Small intestine (tissue), 7 donors: Measurements from ENCODE around the gene SDCCAG8. TPM values are rescaled to one million over a fixed set of nuclear protein-coding genes. Genes with fewer than 3 reads are reported as not detected.

Source experiments
- DNase-seq, 2 donors: peaks; one replicate each; pipeline versions ENCODE4 v3.0.0 to v3.0.0-alpha.2; 2013
- FAIRE-seq: peaks from 2 replicates; lab custom pipeline; 2012; peaks lifted over from hg19 to GRCh38; lab: Jason Lieb, UNC
- H3K27ac ChIP-seq, 3 donors: one replicate each; pipeline ENCODE4 v1.5.1; 2013; ENCODE audit warnings: low read length in 2 of 3, mild to moderate bottlenecking in 2 of 3, control low read depth in 1 of 3, inconsistent platforms in 1 of 3, low read depth in 1 of 3, moderate library complexity in 1 of 3
- H3K27me3 ChIP-seq, 3 donors: one replicate each; pipeline ENCODE4 v1.6.1; 2013; ENCODE audit warnings: low read length in 3 of 3, inconsistent platforms in 1 of 3; ENCODE audit not compliant: control insufficient read depth in 3 of 3, insufficient read depth in 3 of 3
- H3K36me3 ChIP-seq, 3 donors: one replicate each; pipeline ENCODE4 v1.6.1; 2013; ENCODE audit warnings: low read length in 3 of 3, inconsistent platforms in 1 of 3, low read depth in 1 of 3, mild to moderate bottlenecking in 1 of 3, moderate library complexity in 1 of 3; ENCODE audit not compliant: control insufficient read depth in 3 of 3, insufficient read depth in 2 of 3
- H3K4me1 ChIP-seq, 3 donors: one replicate each; pipeline ENCODE4 v1.6.1; 2013; ENCODE audit warnings: low read length in 2 of 3, inconsistent platforms in 1 of 3, low read depth in 1 of 3, mild to moderate bottlenecking in 1 of 3, moderate library complexity in 1 of 3; ENCODE audit not compliant: control insufficient read depth in 3 of 3, insufficient read depth in 2 of 3
- H3K4me3 ChIP-seq, 3 donors: one replicate each; pipeline ENCODE4 v1.5.1; 2013; ENCODE audit warnings: low read length in 3 of 3, control low read depth in 1 of 3, inconsistent platforms in 1 of 3, low read depth in 1 of 3, mild to moderate bottlenecking in 1 of 3, moderate library complexity in 1 of 3
- H3K9me3 ChIP-seq, 2 donors: one replicate each; pipeline ENCODE4 v1.6.1; 2013; ENCODE audit warnings: low read depth in 1 of 2, low read length in 1 of 2; ENCODE audit not compliant: control insufficient read depth in 2 of 2, insufficient read depth in 1 of 2
- WGBS, 3 donors: extraction: QIAGEN DNeasy Blood & Tissue Kit; methylation state at CpG; one replicate each; pipeline ENCODE4 v1.1.7; 2013; 5-methylcytosine and 5-hydroxymethylcytosine counted together
- polyA plus RNA-seq, 4 donors: library from polyadenylated mRNA; stranded (reverse) in 3 of 4; unstranded in 1 of 4; fragments of 200-250 nt in 3 of 4; fragments of 120-200 nt in 1 of 4; gene quantifications; one replicate each; pipeline versions ENCODE4 v1.2.1 to v1.2.3, GENCODE V29; 2013
- donor health status: healthy with polysubstance abuse.
- donor health status: control.
- donor health status: control.
- donor health status: Bipolar disorder and iron deficiency.
- donor health status: healthy.

Gene SDCCAG8
- polyA plus RNA-seq, 4 donors = 19.2 to 32.2 (median 23.6) TPM

GRCh38 chr1:243499711-243500110, 243.9 kb downstream of the SDCCAG8 start:
- H3K36me3 ChIP-seq = peaks cover 0 to 32% (median 0%) of the 10 kb centered on the region in 3 donors
- no peak for FAIRE-seq
- no peaks in the 10 kb centered on the region for H3K9me3 ChIP-seq
- no peaks in the 10 kb centered on the region for H3K27me3 ChIP-seq
- WGBS, 3 donors = 94 to 95% (median 95%) methylated on average over 10 of the region's 10 CpGs
- H3K4me1 ChIP-seq = no peaks in the 10 kb centered on the region
- DNase-seq = no peak
- no peak overlapping the region for H3K27ac ChIP-seq
- H3K4me3 ChIP-seq = no peak overlapping the region

GRCh38 chr1:243500512-243500911, 244.7 kb downstream of the SDCCAG8 start:
- no peak overlapping the region for H3K4me3 ChIP-seq
- no peak overlapping the region for H3K27ac ChIP-seq
- DNase-seq (no peak), FAIRE-seq (no peak)
- WGBS, 3 donors = 89 to 94% (median 92%) methylated on average over 5 of the region's 5 CpGs
- H3K9me3 ChIP-seq = no peaks in the 10 kb centered on the region
- peaks cover 0 to 28% (median 0%) of the 10 kb centered on the region in 3 donors for H3K36me3 ChIP-seq
- H3K27me3 ChIP-seq = no peaks in the 10 kb centered on the region
- H3K4me1 ChIP-seq = no peaks in the 10 kb centered on the region

DNA sequence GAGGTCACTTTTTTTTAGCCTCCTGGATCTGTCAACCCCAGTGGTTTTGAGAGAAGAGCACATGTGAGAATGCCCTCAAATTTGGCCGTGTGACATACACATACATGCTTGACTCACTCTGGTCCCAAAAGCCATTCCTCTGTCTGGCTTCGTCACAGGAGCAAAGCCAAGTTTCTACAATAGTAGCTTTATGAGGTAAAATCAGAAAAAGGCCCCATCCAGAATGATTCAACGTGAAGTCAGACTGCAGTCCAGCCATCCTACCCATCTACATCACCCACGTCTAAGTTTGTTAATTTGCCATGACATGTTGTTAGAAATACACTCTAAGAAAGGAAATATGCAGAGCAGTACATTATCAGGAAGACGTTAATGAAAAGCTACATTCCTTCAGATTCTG, 245.2 kb downstream of the SDCCAG8 start:
- 87 to 93% (median 91%) methylated on average over 5 of the region's 5 CpGs for WGBS, 3 donors
- FAIRE-seq = no peak
- no peak for DNase-seq

GRCh38 chr1:243503155-243503554, 247.3 kb downstream of the SDCCAG8 start:
- H3K9me3 ChIP-seq = no peaks in the 10 kb centered on the region
- no peak overlapping the region for H3K27ac ChIP-seq
- H3K4me1 ChIP-seq = no peaks in the 10 kb centered on the region
- FAIRE-seq (no peak), DNase-seq (no peak)
- no peak overlapping the region for H3K4me3 ChIP-seq
- 92 to 93% (median 93%) methylated on average over 8 of the region's 8 CpGs for WGBS, 3 donors
- no peaks in the 10 kb centered on the region for H3K27me3 ChIP-seq
- peaks cover 0 to 11% (median 0%) of the 10 kb centered on the region in 3 donors for H3K36me3 ChIP-seq

More for the DNA sequence above, 245.2 kb downstream of the SDCCAG8 start:
- H3K9me3 ChIP-seq = no peaks in the 10 kb centered on the region
- no peak overlapping the region for H3K4me3 ChIP-seq
- no peaks in the 10 kb centered on the region for H3K27me3 ChIP-seq
- H3K36me3 ChIP-seq = peaks cover 0 to 28% (median 0%) of the 10 kb centered on the region in 3 donors
- no peaks in the 10 kb centered on the region for H3K4me1 ChIP-seq
- H3K27ac ChIP-seq = no peak overlapping the region

DNA sequence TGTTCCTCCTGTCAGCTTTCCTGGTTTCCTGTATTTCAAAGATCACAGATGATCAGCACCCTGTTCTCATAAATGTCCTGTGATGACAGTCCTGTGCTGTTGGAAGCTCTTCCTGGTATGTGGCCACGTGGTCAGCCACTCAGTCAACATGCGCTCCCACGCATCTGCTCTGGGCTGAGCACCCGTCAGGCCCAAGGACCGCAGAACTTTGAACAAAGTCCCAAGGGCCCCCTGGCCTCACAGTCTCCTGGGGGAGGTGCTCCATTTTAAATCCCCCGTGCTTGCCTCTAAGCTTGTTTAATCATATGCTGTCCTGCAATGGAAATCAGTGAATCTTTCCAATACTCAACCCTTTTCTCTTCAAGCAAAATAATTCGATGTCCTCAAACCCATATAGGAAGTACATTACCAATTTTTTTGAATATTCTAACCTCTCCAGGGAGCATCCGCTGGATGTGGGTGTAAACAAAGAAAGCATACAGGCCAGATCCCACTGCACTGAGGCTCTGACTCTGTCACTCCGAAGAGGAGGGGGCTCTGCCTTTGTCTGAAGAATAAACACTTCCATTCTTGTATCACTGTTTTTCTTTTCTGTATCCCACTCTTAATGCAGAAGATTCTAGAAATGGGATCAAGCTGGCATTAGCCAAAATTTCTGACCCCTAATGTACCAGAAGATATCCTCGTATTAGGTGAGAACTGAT, 250.3 kb downstream of the SDCCAG8 start:
- DNase-seq = peak in 1 of 2 donors; percentile 25
- FAIRE-seq = no peak
- H3K27me3 ChIP-seq = no peaks in the 10 kb centered on the region

GRCh38 chr1:243507001-243507671, 251.3 kb downstream of the SDCCAG8 start:
- DNase-seq (no peak), FAIRE-seq (no peak)
- Histone ChIP-seq H3K36me3 (peaks cover 0 to 2% (median 0%) of the 10 kb centered on the region in 3 donors), H3K4me1 (no peaks in the 10 kb centered on the region), H3K9me3 (no peaks in the 10 kb centered on the region), H3K27me3 (no peaks in the 10 kb centered on the region), H3K4me3 (no peak overlapping the region), H3K27ac (no peak overlapping the region)
- 69 to 80% (median 73%) methylated on average over 5 of the region's 5 CpGs for WGBS, 3 donors

More for the DNA sequence above, 250.3 kb downstream of the SDCCAG8 start:
- WGBS, 3 donors = 74 to 78% (median 77%) methylated on average over 10 of the region's 10 CpGs
- Histone ChIP-seq H3K4me1 (no peaks in the 10 kb centered on the region), H3K36me3 (peaks cover 0 to 4% (median 0%) of the 10 kb centered on the region in 3 donors), H3K27ac (no peak overlapping the region), H3K4me3 (no peak overlapping the region), H3K9me3 (no peaks in the 10 kb centered on the region)

DNA sequence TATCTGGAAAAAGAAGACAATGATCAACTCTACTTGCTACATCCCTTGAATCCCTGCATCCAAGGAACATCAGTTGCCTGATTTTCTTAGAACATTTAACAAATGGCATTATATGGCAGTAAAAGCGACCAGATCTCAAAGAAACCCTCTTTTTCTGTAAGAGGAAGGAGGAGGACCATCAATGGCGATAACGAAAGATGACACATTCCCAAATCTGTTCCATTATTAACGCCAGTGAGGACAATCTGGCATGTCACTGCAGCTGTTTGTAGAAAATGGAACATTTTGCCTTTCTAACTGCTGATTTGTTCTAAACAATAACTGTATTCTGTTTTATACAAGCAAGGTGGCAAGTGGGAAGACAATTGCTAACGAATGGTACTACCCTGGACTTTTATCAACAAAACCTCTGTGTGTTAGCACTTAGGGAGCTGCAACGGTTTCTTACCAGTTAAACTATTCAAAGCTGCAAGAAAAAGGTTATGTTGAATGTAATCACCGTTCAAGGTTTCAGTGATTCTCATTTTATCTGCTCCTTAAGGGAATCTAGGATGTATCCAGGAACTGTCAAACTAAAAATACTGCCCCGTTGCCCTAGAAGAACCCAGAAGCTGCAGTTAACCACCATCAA, 251.9 kb downstream of the SDCCAG8 start:
- Histone ChIP-seq H3K27me3 (no peaks in the 10 kb centered on the region), H3K27ac (no peak overlapping the region), H3K36me3 (peaks cover 0 to 2% (median 0%) of the 10 kb centered on the region in 3 donors), H3K4me1 (no peaks in the 10 kb centered on the region), H3K4me3 (no peak overlapping the region), H3K9me3 (no peaks in the 10 kb centered on the region)
- FAIRE-seq (no peak), DNase-seq (no peak)
- 76 to 84% (median 77%) methylated on average over 8 of the region's 8 CpGs for WGBS, 3 donors

DNA sequence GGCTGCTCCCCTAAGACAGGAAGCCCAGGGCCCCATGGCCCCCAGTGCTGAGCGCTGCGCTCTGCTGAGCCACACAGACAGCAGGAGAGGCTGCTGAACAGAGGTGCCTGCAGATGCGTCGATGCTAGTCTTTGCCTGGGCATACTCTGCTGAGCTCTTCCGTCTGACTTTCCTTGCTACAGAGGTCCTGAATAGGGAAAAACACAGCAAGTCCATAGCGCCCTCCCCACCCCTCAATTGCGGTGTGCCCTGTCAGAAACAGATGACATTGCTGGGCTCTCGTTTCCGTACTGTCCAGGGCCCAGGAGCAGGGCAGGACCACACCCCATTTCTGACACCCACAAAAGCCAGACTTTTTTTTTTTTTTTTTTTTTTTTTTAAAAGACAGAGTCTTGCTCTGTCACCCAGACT, 252.5 kb downstream of the SDCCAG8 start:
- Histone ChIP-seq H3K27ac (no peak overlapping the region), H3K4me1 (no peaks in the 10 kb centered on the region), H3K27me3 (peaks cover 0 to 2% (median 0%) of the 10 kb centered on the region in 3 donors), H3K9me3 (no peaks in the 10 kb centered on the region), H3K36me3 (peaks cover 0 to 2% (median 0%) of the 10 kb centered on the region in 3 donors), H3K4me3 (no peak overlapping the region)
- DNase-seq = peak in 1 of 2 donors; percentile 16
- no peak for FAIRE-seq
- WGBS, 3 donors = 65 to 81% (median 71%) methylated on average over 9 of the region's 9 CpGs
